Measurements from ENCODE around the gene TLN1. TPM values are rescaled to one million over a fixed set of nuclear protein-coding genes. Genes with fewer than 3 reads are reported as not detected.

TLN1 gene
- total RNA-seq, 1 experiment from 2014 or later: 347 TPM

DNA sequence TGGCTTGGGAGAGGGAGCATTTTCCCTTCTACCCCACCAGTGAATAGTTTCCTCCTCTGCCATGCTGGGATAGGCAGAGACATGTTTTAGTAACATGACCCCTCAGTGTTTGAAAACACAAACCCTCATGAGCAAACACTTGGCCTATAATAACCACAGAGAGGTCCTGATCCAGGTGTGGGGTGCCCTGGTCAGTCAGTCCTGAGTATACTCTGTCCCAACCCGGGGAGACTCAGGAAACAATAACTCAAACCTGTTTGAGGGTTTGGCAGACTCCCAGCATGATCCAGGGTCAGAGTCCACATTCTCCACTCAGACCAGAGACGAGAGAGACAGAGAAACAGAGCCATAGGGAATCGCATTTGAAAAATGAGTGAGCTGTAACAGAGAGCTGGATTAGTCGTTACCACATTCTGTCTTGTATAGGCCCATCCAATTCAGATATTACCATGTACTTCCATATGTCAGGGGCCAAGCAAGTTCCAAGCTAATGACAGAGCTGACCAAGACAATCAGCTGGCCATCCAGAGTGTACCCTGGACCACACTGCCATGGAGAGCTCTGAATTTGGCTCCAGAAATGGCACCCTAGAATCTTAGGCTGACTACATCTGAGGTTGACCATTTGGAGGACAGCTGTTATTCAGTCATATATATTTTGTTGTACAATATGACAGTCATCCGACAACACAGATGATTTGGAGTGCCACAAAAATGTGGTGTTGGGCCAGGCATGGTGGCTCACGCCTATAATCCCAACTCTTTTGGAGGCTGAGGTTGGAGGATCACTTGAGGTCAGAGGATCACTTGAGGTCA, 62.5 kb downstream of the TLN1 start:
- ATAC-seq: no peak
- H3K27ac ChIP-seq (ENCODE audit: low read length): no peak overlapping the region

DNA sequence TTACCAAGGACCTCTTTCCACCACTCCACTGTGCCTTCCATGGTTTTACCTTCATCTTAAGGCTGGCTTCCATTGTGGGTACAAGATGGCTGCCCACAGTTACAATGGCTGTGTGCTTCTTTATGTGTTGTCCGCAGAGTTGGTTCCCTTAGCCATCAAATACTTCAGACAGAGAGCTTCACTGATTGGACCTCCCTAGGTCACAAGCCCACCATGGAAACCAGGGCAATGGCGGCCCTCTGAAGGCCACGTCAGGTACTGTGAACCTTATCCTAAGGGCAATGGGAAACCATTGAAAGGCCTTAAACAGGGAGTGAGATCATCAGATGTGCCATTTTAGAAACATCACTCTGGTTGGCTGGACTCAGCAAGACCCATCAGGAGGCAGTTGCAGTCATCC, 64.1 kb downstream of the TLN1 start:
- ATAC-seq (no peak), DNase-seq (ENCODE audit: low read depth, low spot score) (no peak)
- intact Hi-C loops (cut with micrococcal nuclease; ENCODE audit: unreplicated experiment) (no loop called here), in situ Hi-C loops (cut with HindIII; ENCODE audit: low pct_unique_long_range_greater_than_20kb, low sequenced_read_pairs) (no loop called here)
- H3K9me3 ChIP-seq (ENCODE audit: control insufficient read depth, insufficient read depth, low read depth, low read length): no peaks in the 10 kb centered on the region
- POLR2A ChIA-PET: no interaction called here
- no peak overlapping the region for H3K27ac ChIP-seq (ENCODE audit: low read length)
- H3K4me3 ChIP-seq (ENCODE audit: low read depth in 2 of 2, low read length in 2 of 2): no peak overlapping the region
- TF ChIP-seq, protein P1, sequence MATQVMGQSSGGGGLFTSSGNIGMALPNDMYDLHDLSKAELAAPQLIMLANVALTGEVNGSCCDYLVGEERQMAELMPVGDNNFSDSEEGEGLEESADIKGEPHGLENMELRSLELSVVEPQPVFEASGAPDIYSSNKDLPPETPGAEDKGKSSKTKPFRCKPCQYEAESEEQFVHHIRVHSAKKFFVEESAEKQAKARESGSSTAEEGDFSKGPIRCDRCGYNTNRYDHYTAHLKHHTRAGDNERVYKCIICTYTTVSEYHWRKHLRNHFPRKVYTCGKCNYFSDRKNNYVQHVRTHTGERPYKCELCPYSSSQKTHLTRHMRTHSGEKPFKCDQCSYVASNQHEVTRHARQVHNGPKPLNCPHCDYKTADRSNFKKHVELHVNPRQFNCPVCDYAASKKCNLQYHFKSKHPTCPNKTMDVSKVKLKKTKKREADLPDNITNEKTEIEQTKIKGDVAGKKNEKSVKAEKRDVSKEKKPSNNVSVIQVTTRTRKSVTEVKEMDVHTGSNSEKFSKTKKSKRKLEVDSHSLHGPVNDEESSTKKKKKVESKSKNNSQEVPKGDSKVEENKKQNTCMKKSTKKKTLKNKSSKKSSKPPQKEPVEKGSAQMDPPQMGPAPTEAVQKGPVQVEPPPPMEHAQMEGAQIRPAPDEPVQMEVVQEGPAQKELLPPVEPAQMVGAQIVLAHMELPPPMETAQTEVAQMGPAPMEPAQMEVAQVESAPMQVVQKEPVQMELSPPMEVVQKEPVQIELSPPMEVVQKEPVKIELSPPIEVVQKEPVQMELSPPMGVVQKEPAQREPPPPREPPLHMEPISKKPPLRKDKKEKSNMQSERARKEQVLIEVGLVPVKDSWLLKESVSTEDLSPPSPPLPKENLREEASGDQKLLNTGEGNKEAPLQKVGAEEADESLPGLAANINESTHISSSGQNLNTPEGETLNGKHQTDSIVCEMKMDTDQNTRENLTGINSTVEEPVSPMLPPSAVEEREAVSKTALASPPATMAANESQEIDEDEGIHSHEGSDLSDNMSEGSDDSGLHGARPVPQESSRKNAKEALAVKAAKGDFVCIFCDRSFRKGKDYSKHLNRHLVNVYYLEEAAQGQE (IDR thresholded peaks at IDR 0.05; ENCODE audit: insufficient read depth in 1 of 2, low read depth in 2 of 2, low read length in 1 of 2): no peak
- TF ChIP-seq SIN3A (IDR thresholded peaks at IDR 0.05; ENCODE audit: borderline replicate concordance, insufficient read depth, low read depth, low read length) (no peak), POLR2AphosphoS5 (IDR thresholded peaks at IDR 0.05; ENCODE audit: low read depth, low read length) (no peak), TCF7L2 (IDR thresholded peaks at IDR 0.05; ENCODE audit: low read depth, low read length) (no peak)
- TF ChIP-seq, protein P2, sequence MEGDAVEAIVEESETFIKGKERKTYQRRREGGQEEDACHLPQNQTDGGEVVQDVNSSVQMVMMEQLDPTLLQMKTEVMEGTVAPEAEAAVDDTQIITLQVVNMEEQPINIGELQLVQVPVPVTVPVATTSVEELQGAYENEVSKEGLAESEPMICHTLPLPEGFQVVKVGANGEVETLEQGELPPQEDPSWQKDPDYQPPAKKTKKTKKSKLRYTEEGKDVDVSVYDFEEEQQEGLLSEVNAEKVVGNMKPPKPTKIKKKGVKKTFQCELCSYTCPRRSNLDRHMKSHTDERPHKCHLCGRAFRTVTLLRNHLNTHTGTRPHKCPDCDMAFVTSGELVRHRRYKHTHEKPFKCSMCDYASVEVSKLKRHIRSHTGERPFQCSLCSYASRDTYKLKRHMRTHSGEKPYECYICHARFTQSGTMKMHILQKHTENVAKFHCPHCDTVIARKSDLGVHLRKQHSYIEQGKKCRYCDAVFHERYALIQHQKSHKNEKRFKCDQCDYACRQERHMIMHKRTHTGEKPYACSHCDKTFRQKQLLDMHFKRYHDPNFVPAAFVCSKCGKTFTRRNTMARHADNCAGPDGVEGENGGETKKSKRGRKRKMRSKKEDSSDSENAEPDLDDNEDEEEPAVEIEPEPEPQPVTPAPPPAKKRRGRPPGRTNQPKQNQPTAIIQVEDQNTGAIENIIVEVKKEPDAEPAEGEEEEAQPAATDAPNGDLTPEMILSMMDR (IDR thresholded peaks at IDR 0.05): no peak
- H3K4me1 ChIP-seq (ENCODE audit: control insufficient read depth, insufficient read depth, low read length): peaks cover 24% of the 10 kb centered on the region
- H3K27me3 ChIP-seq (ENCODE audit: control insufficient read depth, insufficient read depth, low read length): no peaks in the 10 kb centered on the region
- H3K36me3 ChIP-seq (ENCODE audit: control insufficient read depth, insufficient read depth, low read length): no peaks in the 10 kb centered on the region
- CTCF ChIA-PET: interaction anchor here (0.9 kb wide), 1 partner anchor 9 kb away, joined by 4 read pairs; no protein-coding TSS in a partner anchor
- BruUV-seq (replicated peaks): no TSS peak

More for the DNA sequence above, 62.5 kb downstream of the TLN1 start:
- Histone ChIP-seq H3K4me1 (ENCODE audit: control insufficient read depth, insufficient read depth, low read length) (peaks cover 8% of the 10 kb centered on the region), H3K27me3 (ENCODE audit: control insufficient read depth, insufficient read depth, low read length) (no peaks in the 10 kb centered on the region), H3K9me3 (ENCODE audit: control insufficient read depth, insufficient read depth, low read depth, low read length) (no peaks in the 10 kb centered on the region), H3K36me3 (ENCODE audit: control insufficient read depth, insufficient read depth, low read length) (no peaks in the 10 kb centered on the region), H3K4me3 (ENCODE audit: low read depth in 2 of 2, low read length in 2 of 2) (no peak overlapping the region)
- DNase-seq (ENCODE audit: low read depth, low spot score): no peak
- TF ChIP-seq TCF7L2 (IDR thresholded peaks at IDR 0.05; ENCODE audit: low read depth, low read length) (no peak), POLR2AphosphoS5 (IDR thresholded peaks at IDR 0.05; ENCODE audit: low read depth, low read length) (no peak), SIN3A (IDR thresholded peaks at IDR 0.05; ENCODE audit: borderline replicate concordance, insufficient read depth, low read depth, low read length) (no peak)
- TF ChIP-seq, protein P2 (IDR thresholded peaks at IDR 0.05): no peak
- TF ChIP-seq, protein P1 (IDR thresholded peaks at IDR 0.05; ENCODE audit: insufficient read depth in 1 of 2, low read depth in 2 of 2, low read length in 1 of 2): no peak
- POLR2A ChIA-PET: interaction anchor here (1.1 kb wide), 1 partner anchor 9 kb away, joined by 3 read pairs; no protein-coding TSS in a partner anchor
- no TSS peak for BruUV-seq (replicated peaks)
- intact Hi-C loops (cut with micrococcal nuclease; ENCODE audit: unreplicated experiment): no loop called here
- CTCF ChIA-PET: no interaction called here
- in situ Hi-C loops (cut with HindIII; ENCODE audit: low pct_unique_long_range_greater_than_20kb, low sequenced_read_pairs): no loop called here

All from Panc1 (cell line).